ENCODE data around the gene PLEKHS1.
"Not testable (repeated sequence)": the region's sequence is repeated elsewhere in the genome, so short reads cannot be mapped to it uniquely, and the experiment has no call there.

The PLEKHS1 gene

DNA sequence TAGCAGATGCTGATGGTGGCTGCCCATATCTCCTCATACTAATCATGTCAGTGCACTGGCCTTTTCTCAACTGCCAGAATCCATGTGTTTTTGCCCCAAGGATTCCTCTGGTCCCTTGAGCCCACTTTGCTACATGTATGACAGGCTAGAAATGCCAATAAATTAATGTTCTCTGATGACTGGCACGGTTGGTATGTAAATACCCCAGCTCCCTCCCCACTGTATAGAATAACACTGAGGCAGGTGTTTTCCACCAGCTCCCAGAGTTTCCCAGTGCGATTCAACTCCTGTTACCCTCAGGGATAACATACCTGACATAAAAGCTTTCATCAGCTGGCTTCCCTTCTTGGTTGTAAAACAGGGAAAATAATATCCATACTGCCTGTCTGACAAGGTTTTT lies 9.0 kb upstream of the PLEKHS1 start:
- DNase-seq, result no peak

DNA sequence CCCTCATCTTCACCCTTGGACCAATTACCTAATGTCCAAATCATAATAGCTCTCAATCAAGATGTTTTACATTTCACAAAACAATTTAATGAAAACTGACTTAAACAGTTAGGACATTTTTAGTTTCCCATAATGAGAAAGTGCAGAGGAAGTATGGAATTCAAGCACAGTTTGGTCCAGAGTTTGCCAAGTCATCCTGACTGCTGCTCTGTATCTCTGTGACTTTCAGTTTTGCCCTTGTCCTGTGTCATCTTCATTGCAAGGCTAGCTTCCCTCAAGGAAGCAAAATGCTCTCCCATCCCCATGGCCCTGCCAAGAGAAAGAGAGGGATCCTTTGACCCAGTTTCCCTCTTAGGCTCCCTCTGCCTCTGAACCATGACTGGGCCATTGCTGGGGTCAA lies 7.9 kb upstream of the PLEKHS1 start:
- DNase-seq, result no peak

DNA sequence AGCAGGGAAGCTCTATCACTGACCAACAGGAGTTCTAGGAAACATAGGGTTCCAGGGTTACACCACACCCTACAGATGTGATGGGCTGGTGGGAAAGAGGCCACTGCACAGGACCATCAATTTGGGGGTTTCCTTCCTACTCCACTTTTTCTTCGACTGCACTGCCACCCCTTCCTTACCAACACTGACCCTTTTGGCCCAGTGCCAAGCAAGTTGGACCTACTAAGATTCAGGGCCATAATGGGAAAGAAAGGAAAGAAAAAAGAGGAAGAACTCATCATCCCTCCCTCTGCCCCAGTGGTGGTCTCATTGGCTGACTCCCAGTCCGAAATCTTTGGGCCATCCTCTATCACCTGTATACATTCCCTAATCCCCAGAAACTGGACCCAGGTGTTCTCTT lies 6.1 kb upstream of the PLEKHS1 start:
- DNase-seq, result no peak

DNA sequence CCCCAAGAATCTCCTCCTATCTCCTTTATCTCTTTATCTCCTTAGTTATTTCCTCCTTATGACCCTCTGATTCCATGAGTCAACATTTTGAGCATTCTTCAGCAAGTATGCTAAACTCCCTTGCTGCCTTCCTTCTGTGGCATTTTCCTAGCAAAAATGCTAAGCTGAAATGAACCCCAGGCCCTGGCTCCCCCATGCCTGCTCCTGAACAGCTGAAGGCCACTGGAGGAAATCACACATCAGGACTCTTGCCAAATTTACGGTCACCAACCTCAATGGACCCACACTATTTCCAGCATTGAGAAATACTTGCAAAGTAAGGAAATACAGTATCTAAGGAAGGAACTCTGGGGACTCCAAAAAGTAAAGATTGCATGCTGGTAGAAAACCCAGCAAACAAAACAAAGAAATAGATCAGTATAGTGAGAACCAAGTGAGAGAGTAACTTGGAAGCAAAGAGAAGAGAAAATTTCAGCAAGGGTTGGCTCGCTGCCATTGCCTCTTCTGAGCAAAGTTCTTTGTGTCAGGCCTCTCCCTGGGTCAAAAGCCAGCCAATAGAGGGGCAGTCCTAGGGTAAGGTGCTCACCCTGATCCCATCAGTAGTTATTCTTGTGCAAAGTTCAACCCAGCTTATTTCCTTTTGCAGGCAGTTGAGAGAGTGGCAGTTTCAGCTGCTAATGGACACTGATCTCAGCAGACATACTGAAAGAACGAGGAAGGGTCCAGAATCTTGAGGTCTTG lies 5.1 kb upstream of the PLEKHS1 start:
- DNase-seq, result no peak

DNA sequence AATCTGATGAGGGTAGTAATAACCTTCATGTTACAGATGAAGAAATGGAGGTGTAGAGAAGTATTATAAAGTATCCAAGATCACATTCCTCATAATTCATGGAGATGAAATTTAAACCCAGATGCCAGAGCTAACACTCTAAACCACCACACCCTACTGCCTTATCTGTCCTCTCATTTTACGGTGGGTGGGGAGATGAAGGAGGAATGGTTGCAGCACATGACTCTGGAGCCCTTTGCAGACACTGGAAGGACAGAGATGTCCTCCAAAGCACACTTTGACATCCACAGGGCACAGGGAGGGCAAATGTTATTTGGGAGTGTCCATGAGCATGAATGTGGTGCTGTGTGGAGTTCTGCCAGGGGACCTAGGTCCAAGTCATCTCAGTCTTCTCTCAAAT lies 1.1 kb downstream of the PLEKHS1 start:
- no peak for DNase-seq

DNA sequence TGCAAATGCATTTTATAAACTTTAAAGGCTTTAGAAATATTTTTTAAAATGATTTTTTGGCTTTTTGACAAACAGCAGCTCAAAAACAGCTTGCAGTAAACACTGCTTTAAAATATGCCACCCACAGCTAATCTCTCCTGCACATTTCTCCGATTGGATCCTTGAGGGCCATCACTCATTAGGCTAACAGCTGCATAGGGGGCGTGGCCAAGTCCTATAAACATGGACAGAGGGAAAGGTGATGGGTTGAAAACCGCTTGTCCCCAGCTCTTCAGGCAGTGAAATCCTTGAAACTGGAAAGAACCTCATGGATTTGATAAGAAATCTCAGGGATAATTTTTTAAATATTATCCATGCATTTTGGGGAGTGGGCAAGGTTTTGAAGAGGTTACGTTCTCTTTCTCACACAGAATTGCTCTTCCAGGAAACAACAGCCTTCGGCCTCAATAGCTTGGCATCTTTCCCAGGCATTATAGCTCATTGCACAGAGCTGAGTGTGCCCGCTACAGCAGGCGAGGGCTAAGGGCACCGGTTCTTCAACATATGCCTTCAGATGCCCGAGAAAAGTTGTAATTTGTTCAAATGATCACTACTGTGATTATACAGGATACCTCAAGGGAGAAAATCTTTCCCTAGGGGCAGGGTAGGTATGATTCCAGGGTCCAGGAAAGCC lies 1.7 kb downstream of the PLEKHS1 start:
- DNase-seq, result no peak

DNA sequence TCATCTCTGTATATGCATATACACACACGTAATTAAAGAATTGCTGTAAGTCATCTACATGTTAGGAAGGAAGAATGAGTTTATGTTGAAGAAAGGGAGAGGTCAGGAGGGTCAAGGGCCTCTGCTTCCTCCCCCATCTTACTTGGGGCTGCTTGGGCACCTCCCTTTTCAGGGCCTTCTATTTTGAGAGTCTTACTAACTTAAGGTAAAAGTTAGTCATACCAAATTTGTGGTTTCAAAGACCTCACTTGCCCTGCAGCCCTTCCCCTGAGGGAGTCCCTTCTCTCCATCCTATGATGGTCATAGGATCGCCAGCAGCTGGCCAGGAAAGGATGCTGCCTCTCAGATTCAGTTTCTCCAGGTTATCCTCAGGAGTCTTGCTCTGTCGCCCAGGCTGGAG lies 2.6 kb downstream of the PLEKHS1 start:
- DNase-seq, result no peak

DNA sequence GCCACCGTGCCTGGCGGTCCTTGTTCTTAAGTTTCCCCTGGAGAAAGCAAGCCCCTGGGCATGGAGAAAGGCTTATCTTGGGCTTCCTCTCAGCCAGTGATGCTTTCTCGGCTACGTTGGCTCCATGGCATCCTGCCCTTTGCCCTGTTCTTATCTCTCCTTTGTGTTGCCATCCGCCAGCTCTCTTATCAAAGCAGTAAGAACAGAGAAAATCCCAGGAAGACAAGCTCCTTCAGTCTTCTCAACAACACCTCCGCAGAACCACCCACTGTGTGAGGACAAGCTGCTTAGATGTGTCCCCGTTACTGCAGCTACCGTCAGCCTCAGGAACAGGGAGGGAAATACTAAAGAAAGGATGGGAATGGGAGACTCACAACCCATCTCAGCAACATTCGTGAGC lies 3.3 kb downstream of the PLEKHS1 start:
- DNase-seq, result no peak

DNA sequence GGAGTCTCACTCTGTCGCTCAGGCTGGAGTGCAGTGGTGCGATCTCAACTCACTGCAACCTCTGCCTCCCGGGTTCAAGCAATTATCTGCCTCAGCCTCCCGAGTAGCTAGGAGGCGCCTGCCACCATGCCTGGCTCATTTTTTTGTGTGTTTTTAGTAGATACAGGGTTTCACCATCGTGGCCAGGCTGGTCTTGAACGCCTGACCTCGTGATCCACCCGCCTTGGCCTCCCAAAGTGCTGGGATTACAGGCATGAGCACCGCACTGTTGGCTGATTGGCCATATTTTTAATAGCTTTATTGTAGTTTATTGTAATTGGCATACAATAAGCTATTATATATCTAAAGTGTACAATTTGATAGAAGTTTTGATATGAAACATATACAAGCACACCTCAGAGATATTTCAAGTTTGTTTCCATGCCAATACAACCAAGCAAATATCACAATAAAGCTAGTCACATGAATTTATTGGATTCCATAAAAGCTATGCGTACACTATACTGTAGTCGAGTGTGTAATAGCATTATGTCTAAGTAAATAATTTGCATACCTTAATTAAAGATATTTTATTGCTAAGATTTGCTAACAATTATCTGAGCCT lies 5.6 kb downstream of the PLEKHS1 start:
- DNase-seq, result no peak

DNA sequence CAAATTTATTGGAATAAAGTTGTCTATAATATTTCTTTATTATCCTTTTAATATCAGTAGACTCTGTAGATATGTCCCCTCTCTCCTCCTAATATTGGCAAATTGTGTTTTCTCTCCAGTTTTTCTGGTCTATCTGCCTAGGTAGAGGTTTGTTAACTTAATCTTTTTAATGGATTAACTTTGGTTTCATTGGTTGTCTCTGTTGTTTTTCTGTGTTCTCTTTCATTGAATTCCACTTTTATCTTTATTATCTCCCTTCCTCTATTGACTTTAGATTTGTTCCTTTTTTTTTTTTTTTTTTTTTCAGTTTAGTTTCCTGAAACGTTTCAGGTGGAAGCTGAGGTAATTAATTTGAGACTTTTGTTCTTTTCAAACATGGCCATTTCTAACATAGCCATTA lies 10.6 kb downstream of the PLEKHS1 start:
- no peak for DNase-seq

DNA sequence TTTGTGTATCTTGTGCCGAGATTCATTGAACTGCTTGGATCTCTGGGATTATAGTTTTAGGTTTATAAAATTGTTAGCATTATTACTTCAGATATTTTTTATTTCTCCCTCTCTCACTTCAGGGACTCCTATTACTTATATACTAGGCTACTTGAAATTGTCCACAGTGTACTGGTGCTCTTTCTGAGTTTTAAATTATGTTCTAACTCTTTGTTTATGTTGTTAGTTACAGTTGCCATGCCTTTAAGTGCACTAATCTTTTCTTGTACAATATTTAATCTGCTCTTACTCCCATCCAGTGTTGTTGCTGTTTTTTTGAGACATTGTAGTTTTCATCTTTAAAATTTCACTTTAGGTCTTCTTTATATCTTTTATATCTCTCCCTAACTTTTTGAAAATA lies 13.1 kb downstream of the PLEKHS1 start:
- no peak for DNase-seq

DNA sequence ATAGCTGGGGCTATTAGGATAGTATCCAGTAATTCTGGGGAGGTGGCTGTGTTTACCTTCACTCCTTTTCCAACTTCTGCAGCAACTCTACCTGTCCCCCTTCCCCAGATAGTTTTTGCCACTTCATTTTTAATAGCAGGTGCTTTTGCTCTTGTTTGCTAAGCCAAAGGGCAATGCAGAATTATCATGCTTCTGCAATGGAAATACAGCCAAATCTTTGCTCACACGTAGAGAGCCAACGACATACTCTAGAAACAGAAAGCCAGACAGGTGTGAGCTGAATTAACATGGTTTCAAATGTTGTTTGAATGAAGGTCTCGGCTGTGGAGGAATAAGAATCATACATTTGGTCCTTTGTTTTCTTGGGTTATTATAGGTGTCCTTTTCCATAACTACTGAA lies 14.4 kb downstream of the PLEKHS1 start:
- no peak for DNase-seq

DNA sequence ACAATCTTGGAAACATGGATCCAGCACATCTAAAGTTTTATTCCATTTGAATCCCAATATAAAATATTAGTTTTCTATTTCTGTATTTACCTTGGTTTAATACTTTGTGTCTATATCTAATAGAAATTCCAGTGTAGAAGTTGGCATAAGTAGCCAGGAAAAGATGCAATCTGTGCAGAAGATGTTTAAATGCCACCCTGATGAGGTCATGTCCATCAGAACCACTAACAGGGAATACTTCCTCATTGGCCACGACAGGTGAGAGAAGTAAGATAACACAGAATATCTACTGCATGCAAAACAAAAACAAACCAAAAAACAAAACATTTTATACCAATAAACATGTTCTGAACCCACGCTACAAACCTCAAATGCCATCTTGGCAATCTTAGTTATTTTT lies 15.7 kb downstream of the PLEKHS1 start:
- DNase-seq, result no peak

DNA sequence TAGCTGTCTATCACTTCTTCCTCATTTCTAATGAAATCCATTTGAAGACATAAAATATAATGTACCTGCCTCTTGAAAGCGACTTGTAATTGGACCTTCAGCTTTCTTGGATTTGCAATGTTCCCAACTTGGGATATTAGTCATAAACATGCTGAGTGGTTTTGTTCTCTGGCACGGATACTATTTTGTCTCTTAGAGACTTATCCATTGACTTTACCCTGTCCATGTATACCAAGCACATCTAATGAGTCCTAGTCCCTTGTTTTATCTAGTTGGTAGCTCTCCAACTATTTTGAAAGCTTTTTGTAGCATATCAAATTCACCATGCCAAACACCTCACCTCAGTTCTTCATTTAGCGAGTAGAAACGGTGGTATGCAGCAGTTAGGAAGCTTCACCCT lies 18.9 kb downstream of the PLEKHS1 start:
- no peak for DNase-seq

DNA sequence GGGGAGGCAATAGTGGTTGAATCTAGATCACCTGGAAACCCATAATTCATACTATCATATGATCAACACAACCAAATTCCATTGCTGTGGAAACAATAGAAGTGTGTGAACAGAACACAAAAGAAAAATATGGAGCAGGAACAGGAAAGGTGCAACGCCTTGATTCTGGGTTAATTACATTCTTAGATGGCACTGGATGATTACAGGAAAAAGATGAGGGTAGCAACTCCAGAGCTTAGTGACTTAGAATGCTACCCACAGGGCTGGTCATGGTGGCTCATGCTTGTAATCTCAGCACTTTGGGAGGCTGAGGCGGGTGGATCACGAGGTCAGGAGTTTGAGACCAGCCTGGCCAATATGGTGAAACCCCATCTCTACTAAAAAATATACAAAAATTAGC lies 19.6 kb downstream of the PLEKHS1 start:
- not testable (repeated sequence) for DNase-seq

DNA sequence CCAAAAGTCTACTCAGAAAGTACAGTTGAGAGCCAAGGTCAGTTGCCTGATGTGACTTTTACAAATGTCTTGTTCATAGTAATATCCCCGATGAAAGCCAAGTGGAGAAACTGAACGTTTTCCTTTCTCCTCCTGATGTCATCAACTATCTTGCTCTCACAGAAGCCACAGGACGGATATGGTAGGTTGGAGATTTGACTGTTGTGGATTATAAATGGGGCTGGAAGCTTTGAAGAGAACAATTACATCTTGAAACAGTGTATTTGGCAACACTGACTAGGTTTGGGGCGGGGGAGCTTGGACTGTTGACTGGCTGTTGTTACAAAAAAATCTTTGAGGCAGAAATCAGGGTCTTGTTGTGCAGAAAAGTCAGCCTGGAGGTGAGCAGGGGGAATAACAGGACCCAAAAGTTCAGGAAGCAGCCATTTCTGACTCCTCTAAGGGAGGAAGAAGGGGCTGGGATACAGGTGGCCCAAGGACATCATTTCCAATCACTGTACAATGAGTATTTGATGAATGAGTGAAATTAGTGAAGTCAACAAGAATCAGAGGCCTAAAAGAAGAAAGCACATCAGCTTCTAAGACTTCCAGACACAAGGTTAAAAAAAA lies 24.3 kb downstream of the PLEKHS1 start:
- DNase-seq, result no peak

DNA sequence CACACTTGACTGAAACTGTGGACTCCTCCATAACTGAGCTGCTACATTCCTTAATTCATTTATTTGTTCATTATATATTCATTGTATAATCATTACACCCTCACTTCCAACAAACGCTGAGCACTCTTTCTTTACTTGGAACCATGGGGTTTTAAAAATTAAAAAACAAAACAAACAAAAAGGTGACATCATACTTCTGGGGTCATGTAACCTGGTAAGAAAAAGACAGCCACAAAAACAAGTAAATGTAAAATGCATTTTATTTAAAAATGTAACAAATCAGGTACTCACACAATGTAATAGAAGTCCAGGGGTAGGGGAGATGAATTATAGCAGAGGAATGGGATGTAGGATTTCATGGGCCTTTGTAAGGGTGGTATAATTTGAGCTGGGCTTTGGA lies 25.1 kb downstream of the PLEKHS1 start:
- no peak for DNase-seq

DNA sequence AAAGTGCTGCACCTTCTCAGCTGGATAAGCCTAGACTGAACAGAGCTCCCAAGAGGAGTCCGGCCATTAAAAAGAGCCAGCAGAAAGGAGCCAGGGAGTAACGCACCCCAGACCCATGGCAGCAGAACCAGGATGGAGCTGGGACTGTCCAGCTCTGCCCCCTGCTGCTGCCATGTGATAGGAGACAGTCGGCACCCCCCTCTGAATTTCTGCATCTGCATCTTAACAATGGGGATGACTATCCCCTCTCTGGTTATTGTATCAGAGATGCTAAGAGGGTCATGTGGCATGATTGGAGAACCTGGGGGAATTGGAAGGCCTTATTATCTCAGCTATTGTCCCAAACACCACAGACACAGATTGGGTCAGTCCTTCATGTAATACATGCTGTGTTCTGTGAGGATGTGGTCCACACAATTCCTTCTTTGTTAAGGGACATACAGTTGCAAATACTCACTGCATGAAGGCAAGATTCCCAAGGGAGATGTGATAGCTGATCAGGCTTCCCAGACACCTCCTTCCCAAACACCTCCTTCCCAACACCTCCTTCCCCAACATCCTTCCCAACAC lies 29.3 kb downstream of the PLEKHS1 start:
- no peak for DNase-seq

DNA sequence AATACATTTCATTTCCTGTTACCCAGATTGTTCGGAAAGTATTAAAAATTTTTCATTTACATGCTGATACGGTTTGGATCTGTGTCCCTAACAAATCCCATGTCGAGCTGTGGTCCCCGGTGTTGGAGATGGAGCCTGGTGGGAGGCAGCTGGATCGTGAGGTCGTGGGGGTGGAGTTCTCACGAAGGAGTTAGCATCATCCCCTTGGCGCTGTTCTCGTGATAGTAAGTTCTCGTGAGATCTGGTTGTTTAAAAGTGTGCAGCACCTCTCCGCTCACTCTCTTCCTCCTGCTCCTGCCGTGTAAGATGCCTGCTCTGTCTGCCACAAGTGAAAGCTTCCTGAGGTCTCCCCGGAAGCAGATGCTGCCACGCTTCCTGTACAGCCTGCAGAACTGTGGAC lies 30.9 kb downstream of the PLEKHS1 start:
- no peak for DNase-seq

DNA sequence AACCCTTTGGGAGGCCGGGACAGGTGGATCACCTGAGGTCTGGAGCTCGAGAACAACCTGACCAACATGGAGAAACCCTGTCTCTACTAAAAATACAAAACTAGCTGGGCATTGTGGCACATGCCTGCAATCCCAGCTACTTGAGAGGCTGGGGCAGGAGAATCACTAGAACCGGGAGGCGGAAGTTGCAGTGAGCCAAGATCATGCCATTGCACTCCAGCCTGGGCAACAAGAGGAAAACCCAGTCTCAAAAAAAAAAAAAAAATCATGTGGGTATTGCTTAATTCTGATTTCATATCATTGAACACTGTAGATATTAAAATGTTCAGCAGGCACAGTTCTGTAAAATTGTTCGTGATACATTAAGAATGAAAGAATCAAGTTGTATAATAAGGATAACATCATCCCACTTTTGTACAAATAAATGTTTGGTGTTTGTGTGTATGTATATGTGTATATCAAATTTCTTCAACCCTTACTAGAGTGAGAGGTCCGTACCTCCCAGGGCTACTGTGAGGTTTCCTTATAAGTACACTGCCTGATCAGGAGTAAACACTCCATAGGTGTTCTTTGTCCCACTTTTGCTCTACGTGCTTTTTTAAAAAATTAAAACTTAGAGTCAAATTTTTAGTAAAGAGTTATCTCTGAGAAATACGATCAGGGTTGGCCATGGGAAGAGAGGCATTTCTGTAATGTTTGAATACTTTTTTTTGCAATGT lies 31.7 kb downstream of the PLEKHS1 start:
- no peak for DNase-seq

DNA sequence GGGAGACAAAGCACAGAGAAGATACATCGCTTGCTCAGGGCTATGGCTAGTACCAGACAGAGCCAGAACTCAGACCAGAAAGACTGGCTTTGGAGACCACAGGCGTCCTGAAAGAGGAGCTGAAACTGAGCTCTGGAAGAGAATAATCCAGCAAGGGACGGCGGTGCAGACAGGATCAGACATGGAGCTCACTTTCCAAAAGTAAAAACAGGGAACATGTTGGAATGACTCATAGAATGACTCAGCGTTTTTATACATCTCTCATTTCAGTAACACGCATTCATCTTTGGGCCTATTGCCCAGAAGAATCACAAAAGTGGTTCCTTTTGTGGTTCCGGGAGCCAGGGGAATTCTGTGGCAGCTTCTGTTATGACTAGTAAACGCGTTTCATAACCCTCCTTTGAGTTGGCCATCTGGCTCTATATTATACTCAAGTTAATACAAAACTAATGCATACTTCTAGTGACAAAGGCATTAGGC lies 37.2 kb downstream of the PLEKHS1 start:
- DNase-seq, result no peak

DNA sequence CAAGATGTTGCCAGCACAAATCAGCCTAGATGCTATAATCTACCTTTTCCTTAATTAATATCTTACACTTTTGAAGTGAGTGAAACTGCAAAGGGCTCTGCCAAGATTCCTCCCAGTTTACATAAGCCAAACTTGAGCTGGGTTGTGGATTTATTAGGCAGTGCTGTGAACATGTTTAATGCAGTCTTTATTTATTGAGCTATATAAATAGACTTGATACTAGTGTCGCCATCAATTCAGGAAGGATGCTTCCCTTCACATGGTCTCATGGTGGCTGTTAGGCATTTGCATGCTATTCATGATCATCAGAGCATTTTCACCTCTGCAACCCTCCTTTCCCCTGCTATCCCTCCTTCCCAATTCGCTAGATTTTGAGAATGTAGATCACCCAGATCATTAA lies 40.2 kb downstream of the PLEKHS1 start:
- no peak for DNase-seq

DNA sequence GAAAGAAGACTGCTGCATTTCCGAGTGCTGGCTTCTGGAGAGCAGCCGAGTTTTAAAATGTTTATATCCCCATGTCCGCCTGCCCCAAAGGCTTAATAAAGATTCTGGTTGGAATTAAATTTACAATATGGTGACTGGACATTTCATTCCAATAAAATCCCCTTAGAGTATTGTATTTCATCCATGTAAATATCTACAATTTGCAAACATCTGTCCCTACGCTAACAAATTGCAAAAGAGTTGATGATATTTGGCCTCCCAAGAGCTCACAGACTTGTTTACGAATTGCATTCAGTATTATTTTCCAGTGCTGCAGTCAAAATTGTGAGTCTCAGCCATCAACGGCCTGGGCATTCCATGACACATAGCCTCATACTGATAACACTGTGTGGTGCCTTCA lies 50.1 kb downstream of the PLEKHS1 start:
- no peak for DNase-seq
